ENCODE measurements around the gene SULT4A1.

DNA sequence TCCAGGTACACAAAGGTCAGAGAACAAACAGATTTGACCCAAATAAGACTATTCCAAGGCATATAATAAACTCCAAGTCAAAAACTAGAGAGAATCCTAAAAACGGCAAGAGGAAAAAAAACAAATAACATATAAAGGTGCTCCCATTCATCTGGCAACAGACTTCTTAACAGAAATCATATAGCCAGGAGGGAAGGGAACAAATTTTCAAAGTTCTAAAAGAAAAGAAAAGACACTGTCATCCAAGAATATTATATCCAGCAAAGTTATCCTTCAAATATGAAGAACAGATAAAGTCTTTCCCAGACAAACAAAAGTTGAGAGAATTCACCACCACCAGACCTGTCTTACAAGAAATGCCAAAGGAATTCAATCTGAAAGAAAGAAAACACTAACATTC is 61.3 kb downstream of the SULT4A1 start:
- TF ChIP-seq ZC3H10 (CRISPR knock-in tag; IDR thresholded peaks at IDR 0.05) = no peak
- no peak for TF ChIP-seq ISL1 (CRISPR knock-in tag; IDR thresholded peaks at IDR 0.05)
- TF ChIP-seq CSDC2 (CRISPR knock-in tag; IDR thresholded peaks at IDR 0.05) = no peak
- TF ChIP-seq, protein P1, sequence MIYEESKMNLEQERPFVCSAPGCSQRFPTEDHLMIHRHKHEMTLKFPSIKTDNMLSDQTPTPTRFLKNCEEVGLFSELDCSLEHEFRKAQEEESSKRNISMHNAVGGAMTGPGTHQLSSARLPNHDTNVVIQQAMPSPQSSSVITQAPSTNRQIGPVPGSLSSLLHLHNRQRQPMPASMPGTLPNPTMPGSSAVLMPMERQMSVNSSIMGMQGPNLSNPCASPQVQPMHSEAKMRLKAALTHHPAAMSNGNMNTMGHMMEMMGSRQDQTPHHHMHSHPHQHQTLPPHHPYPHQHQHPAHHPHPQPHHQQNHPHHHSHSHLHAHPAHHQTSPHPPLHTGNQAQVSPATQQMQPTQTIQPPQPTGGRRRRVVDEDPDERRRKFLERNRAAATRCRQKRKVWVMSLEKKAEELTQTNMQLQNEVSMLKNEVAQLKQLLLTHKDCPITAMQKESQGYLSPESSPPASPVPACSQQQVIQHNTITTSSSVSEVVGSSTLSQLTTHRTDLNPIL (CRISPR knock-in tag; IDR thresholded peaks at IDR 0.05; ENCODE audit: low read depth) = no peak
- TF ChIP-seq, protein P2, sequence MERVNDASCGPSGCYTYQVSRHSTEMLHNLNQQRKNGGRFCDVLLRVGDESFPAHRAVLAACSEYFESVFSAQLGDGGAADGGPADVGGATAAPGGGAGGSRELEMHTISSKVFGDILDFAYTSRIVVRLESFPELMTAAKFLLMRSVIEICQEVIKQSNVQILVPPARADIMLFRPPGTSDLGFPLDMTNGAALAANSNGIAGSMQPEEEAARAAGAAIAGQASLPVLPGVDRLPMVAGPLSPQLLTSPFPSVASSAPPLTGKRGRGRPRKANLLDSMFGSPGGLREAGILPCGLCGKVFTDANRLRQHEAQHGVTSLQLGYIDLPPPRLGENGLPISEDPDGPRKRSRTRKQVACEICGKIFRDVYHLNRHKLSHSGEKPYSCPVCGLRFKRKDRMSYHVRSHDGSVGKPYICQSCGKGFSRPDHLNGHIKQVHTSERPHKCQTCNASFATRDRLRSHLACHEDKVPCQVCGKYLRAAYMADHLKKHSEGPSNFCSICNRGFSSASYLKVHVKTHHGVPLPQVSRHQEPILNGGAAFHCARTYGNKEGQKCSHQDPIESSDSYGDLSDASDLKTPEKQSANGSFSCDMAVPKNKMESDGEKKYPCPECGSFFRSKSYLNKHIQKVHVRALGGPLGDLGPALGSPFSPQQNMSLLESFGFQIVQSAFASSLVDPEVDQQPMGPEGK (CRISPR knock-in tag; IDR thresholded peaks at IDR 0.05; ENCODE audit: borderline replicate concordance) = no peak
- no peak for TF ChIP-seq GLIS3 (CRISPR knock-in tag; IDR thresholded peaks at IDR 0.05)
- TF ChIP-seq ZNF70 (CRISPR knock-in tag; IDR thresholded peaks at IDR 0.05) = no peak
- TF ChIP-seq ZFP3 (CRISPR knock-in tag; IDR thresholded peaks at IDR 0.05) = no peak
- no peak for TF ChIP-seq TOX (CRISPR knock-in tag; IDR thresholded peaks at IDR 0.05; ENCODE audit: borderline replicate concordance)
- no peak for TF ChIP-seq TCF4 (CRISPR knock-in tag; IDR thresholded peaks at IDR 0.05; ENCODE audit: borderline replicate concordance)
- TF ChIP-seq OSR1 (CRISPR knock-in tag; IDR thresholded peaks at IDR 0.05) = no peak
- no peak for TF ChIP-seq ARNTL (CRISPR knock-in tag; IDR thresholded peaks at IDR 0.05; ENCODE audit: borderline replicate concordance, low read depth)
